Calu3 (cell line): ENCODE results near the gene ZNF880. TPM values are rescaled to one million over a fixed set of nuclear protein-coding genes. Genes with fewer than 3 reads are reported as not detected.

Source experiments
- BruUV-seq: library from RNA; stranded (reverse); fragments of 400-500 nt; replicated peaks from 2 replicates; lab custom pipeline; 2021; lab: Mats Ljungman, UMichigan
- CTCF ChIA-PET: fragments of 300-600 bp; sonication (Branson Sonifier 250); formaldehyde crosslinking; loops from one replicate; lab custom pipeline; 2022; ENCODE audit warnings: antibody characterized with exemption; lab: Charles Lee
- DNase-seq: peaks from one replicate; pipeline ENCODE4 v3.0.0; 2022
- H3K27ac Mint-ChIP-seq: one replicate; pipeline ENCODE4 v1.8.0; 2022; ENCODE audit warnings: mixed read lengths; ENCODE audit not compliant: unreplicated experiment
- H3K27me3 Mint-ChIP-seq: one replicate; pipeline ENCODE4 v1.8.0; 2022; ENCODE audit warnings: mixed read lengths; ENCODE audit not compliant: unreplicated experiment
- H3K36me3 Mint-ChIP-seq: one replicate; pipeline ENCODE4 v1.8.0; 2022; ENCODE audit warnings: mild to moderate bottlenecking, moderate library complexity, mixed read lengths; ENCODE audit not compliant: insufficient read depth, unreplicated experiment
- H3K4me1 Mint-ChIP-seq: one replicate; pipeline ENCODE4 v1.8.0; 2022; ENCODE audit warnings: mild to moderate bottlenecking, low read depth, mixed read lengths; ENCODE audit not compliant: unreplicated experiment
- H3K4me3 Mint-ChIP-seq: one replicate; pipeline ENCODE4 v1.8.0; 2022; ENCODE audit warnings: mild to moderate bottlenecking, low read depth, moderate library complexity, mixed read lengths; ENCODE audit not compliant: unreplicated experiment
- H3K9me3 Mint-ChIP-seq: one replicate; pipeline ENCODE4 v1.8.0; 2022; ENCODE audit warnings: low read depth, mixed read lengths; ENCODE audit not compliant: unreplicated experiment
- CTCF ChIP-seq: fragments of 200-600 bp; IDR thresholded peaks from one replicate; pipeline ENCODE4 v1.8.0; 2022; ENCODE audit warnings: antibody characterized with exemption; ENCODE audit not compliant: unreplicated experiment
- intact Hi-C: fragments of 100-400 bp; cut with micrococcal nuclease; formaldehyde crosslinking; loops from one replicate; pipeline ENCODE4 v1.10.0; 2022; ENCODE audit not compliant: unreplicated experiment
- total RNA-seq: library from RNA; stranded (reverse); gene quantifications from 2 replicates; pipeline ENCODE4 v1.2.3, GENCODE V29; 2022

ZNF880 gene
- total RNA-seq, 1 experiment from 2014 or later = not detected

GRCh38 chr19:52428937-52429336, 59.2 kb downstream of the ZNF880 start, which contains the start of gene ZNF534:
TSS of gene ZNF534 (plus strand) at chr19:52429148. CDS start at chr19:52431475, 2,327 bp downstream.
- H3K9me3 Mint-ChIP-seq = peaks cover 18% of the 10 kb centered on the region
- DNase-seq = no peak
- no peaks in the 10 kb centered on the region for H3K4me1 Mint-ChIP-seq
- H3K27ac Mint-ChIP-seq = no peak within 1 kb of the TSS
- no TSS peak for BruUV-seq
- H3K27me3 Mint-ChIP-seq = no peaks in the 10 kb centered on the region
- no peak for TF ChIP-seq CTCF
- intact Hi-C loops = no loop called here
- no peak within 1 kb of the TSS for H3K4me3 Mint-ChIP-seq
- CTCF ChIA-PET = no interaction called here
- peaks cover 8% of the 10 kb centered on the region for H3K36me3 Mint-ChIP-seq

Other genes with a start within 250 kb of the ZNF880 start
- 8.9 and 9.2 TPM in 2 replicates for gene ZNF616, start 230.0 kb upstream of the ZNF880 start, total RNA-seq
- 11.3 and 12.0 TPM in 2 replicates for gene ZNF836, start 198.3 kb upstream of the ZNF880 start, total RNA-seq
- 288 and 291 TPM in 2 replicates for gene PPP2R1A, start 179.9 kb upstream of the ZNF880 start, total RNA-seq
- 26.6 and 28.3 TPM in 2 replicates for gene ZNF766, start 100.3 kb upstream of the ZNF880 start, total RNA-seq
- gene ZNF480, start 72.8 kb upstream of the ZNF880 start, total RNA-seq = 4.9 and 5.1 TPM in 2 replicates
- not detected in 2 replicates for gene ZNF610, start 33.7 kb upstream of the ZNF880 start, total RNA-seq
- gene ZNF528, start 27.9 kb downstream of the ZNF880 start, total RNA-seq = not detected in 2 replicates
- not detected in 2 replicates for gene ZNF534, start 59.2 kb downstream of the ZNF880 start, total RNA-seq
- gene ZNF578, start 83.6 kb downstream of the ZNF880 start, total RNA-seq = not detected in 2 replicates
- gene ZNF808, start 157.7 kb downstream of the ZNF880 start, total RNA-seq = not detected in 2 replicates
- gene ZNF701, start 200.4 kb downstream of the ZNF880 start, total RNA-seq = not detected in 2 replicates